ENCODE results near the gene DLG5. TPM values are rescaled to one million over a fixed set of nuclear protein-coding genes. Genes with fewer than 3 reads are reported as not detected.

Gene DLG5
- total and polyA plus RNA-seq, 10 of the 15 experiments (the other 5 are each of a cell fraction or from before 2014, with no cell fraction given), result 0.18 to 6.6 (median 2.7) TPM

DNA sequence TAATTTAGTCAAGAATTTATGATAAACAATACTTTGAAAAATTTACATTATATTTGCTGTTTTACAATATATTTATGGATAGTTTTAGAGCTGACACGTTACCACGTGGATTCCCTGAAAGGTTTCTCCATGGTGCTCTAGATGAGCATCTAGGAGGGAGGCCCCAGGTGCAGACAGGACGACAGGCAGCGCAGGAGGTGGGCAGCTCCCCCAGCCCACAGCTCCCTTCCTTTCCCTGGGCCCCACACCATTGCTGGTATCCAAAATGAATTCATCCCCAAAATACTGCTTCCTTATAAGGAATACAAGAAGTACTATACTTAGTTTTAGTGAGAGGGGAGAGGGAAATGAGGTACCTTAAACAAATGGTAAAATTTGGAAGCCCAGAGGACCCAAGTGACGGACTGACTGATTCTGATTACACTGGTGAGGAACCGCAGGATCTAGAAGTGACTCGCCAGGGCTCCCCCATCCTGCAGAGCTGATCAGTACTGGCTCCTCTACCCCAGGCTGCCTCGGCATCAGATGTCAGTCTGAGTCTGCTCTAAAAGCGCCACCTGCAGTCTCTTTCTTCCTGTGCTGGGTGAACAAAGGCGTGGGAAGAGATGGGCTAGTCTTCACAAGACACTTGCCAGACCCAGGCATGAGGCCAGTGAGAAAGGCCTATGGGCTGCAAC is 89.2 kb downstream of the DLG5 start (continued):
- TF ChIP-seq TCF12 (IDR thresholded peaks at IDR 0.05; ENCODE audit: low read depth, low read length), result peak; percentile 33; the same call in 1 of the 2 replicates
- TF ChIP-seq, protein P1, sequence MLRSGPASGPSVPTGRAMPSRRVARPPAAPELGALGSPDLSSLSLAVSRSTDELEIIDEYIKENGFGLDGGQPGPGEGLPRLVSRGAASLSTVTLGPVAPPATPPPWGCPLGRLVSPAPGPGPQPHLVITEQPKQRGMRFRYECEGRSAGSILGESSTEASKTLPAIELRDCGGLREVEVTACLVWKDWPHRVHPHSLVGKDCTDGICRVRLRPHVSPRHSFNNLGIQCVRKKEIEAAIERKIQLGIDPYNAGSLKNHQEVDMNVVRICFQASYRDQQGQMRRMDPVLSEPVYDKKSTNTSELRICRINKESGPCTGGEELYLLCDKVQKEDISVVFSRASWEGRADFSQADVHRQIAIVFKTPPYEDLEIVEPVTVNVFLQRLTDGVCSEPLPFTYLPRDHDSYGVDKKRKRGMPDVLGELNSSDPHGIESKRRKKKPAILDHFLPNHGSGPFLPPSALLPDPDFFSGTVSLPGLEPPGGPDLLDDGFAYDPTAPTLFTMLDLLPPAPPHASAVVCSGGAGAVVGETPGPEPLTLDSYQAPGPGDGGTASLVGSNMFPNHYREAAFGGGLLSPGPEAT (IDR thresholded peaks at IDR 0.05; ENCODE audit: low read depth), result peak; percentile 33; the same call in 1 of the 2 replicates
- TF ChIP-seq PAX5 (IDR thresholded peaks at IDR 0.05; ENCODE audit: borderline replicate concordance, low read depth, low read length), result peak; percentile 77; the same call in 1 of the 2 replicates
- TF ChIP-seq, protein P2, sequence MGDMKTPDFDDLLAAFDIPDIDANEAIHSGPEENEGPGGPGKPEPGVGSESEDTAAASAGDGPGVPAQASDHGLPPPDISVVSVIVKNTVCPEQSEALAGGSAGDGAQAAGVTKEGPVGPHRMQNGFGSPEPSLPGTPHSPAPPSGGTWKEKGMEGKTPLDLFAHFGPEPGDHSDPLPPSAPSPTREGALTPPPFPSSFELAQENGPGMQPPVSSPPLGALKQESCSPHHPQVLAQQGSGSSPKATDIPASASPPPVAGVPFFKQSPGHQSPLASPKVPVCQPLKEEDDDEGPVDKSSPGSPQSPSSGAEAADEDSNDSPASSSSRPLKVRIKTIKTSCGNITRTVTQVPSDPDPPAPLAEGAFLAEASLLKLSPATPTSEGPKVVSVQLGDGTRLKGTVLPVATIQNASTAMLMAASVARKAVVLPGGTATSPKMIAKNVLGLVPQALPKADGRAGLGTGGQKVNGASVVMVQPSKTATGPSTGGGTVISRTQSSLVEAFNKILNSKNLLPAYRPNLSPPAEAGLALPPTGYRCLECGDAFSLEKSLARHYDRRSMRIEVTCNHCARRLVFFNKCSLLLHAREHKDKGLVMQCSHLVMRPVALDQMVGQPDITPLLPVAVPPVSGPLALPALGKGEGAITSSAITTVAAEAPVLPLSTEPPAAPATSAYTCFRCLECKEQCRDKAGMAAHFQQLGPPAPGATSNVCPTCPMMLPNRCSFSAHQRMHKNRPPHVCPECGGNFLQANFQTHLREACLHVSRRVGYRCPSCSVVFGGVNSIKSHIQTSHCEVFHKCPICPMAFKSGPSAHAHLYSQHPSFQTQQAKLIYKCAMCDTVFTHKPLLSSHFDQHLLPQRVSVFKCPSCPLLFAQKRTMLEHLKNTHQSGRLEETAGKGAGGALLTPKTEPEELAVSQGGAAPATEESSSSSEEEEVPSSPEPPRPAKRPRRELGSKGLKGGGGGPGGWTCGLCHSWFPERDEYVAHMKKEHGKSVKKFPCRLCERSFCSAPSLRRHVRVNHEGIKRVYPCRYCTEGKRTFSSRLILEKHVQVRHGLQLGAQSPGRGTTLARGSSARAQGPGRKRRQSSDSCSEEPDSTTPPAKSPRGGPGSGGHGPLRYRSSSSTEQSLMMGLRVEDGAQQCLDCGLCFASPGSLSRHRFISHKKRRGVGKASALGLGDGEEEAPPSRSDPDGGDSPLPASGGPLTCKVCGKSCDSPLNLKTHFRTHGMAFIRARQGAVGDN (IDR thresholded peaks at IDR 0.05), result peak; percentile 36; the same call in 1 of the 2 replicates
- peak; percentile 73 for TF ChIP-seq MEF2B (IDR thresholded peaks at IDR 0.05; ENCODE audit: partially characterized antibody, poor library complexity, severe bottlenecking)
- no peak for TF ChIP-seq SREBF1 (IDR thresholded peaks at IDR 0.05; ENCODE audit: low read length)
- TF ChIP-seq ZNF384 (IDR thresholded peaks at IDR 0.05; ENCODE audit: borderline replicate concordance, low read depth, low read length), result no peak
- 0 out of 2 replicates have a peak, but pooled peaks have one; percentile 28 for TF ChIP-seq YY1 (IDR thresholded peaks at IDR 0.05; ENCODE audit: low read depth, low read length)
- no peak for TF ChIP-seq ZNF274 (IDR thresholded peaks at IDR 0.05; ENCODE audit: insufficient read depth, insufficient read length)
- TF ChIP-seq, protein P3, sequence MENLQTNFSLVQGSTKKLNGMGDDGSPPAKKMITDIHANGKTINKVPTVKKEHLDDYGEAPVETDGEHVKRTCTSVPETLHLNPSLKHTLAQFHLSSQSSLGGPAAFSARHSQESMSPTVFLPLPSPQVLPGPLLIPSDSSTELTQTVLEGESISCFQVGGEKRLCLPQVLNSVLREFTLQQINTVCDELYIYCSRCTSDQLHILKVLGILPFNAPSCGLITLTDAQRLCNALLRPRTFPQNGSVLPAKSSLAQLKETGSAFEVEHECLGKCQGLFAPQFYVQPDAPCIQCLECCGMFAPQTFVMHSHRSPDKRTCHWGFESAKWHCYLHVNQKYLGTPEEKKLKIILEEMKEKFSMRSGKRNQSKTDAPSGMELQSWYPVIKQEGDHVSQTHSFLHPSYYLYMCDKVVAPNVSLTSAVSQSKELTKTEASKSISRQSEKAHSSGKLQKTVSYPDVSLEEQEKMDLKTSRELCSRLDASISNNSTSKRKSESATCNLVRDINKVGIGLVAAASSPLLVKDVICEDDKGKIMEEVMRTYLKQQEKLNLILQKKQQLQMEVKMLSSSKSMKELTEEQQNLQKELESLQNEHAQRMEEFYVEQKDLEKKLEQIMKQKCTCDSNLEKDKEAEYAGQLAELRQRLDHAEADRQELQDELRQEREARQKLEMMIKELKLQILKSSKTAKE (IDR thresholded peaks at IDR 0.05; ENCODE audit: low read depth, poor library complexity, severe bottlenecking), result peak; percentile 76
- TF ChIP-seq, protein P4, sequence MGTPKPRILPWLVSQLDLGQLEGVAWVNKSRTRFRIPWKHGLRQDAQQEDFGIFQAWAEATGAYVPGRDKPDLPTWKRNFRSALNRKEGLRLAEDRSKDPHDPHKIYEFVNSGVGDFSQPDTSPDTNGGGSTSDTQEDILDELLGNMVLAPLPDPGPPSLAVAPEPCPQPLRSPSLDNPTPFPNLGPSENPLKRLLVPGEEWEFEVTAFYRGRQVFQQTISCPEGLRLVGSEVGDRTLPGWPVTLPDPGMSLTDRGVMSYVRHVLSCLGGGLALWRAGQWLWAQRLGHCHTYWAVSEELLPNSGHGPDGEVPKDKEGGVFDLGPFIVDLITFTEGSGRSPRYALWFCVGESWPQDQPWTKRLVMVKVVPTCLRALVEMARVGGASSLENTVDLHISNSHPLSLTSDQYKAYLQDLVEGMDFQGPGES (IDR thresholded peaks at IDR 0.05), result no peak
- peak; percentile 42; the same call in 1 of the 2 replicates for TF ChIP-seq TBL1XR1 (IDR thresholded peaks at IDR 0.05; ENCODE audit: low read depth, low read length)
- TF ChIP-seq CREB1 (IDR thresholded peaks at IDR 0.05; ENCODE audit: low read depth), result peak; percentile 64
- TF ChIP-seq KDM1A (IDR thresholded peaks at IDR 0.05; ENCODE audit: borderline replicate concordance), result no peak
- TF ChIP-seq ZZZ3 (IDR thresholded peaks at IDR 0.05; ENCODE audit: control insufficient read depth, insufficient read length, low read depth), result no peak
- TF ChIP-seq FOS (IDR thresholded peaks at IDR 0.05; ENCODE audit: borderline replicate concordance, extremely low read depth, insufficient read length), result no peak
- TF ChIP-seq SMARCA5 (IDR thresholded peaks at IDR 0.05), result no peak
- TF ChIP-seq IKZF1 (conservative IDR thresholded peaks at IDR 0.05), result peak; percentile 57
- peak; percentile 67 for TF ChIP-seq DPF2 (IDR thresholded peaks at IDR 0.05)
- peak; percentile 53; the same call in 1 of the 3 replicates for TF ChIP-seq POU2F2 (IDR thresholded peaks at IDR 0.05; ENCODE audit: borderline replicate concordance, low read depth, low read length)
- 0 out of 2 replicates have a peak, but pooled peaks have one; percentile 40 for TF ChIP-seq CHD2 (IDR thresholded peaks at IDR 0.05; ENCODE audit: borderline replicate concordance, low read depth, low read length)
- TF ChIP-seq BCL11A (IDR thresholded peaks at IDR 0.05; ENCODE audit: low read depth, low read length), result peak; percentile 77
- no peak for TF ChIP-seq HDAC6 (IDR thresholded peaks at IDR 0.05; ENCODE audit: unreplicated experiment)
